ENCODE measurements around the gene TMEM154.

Gene TMEM154

DNA sequence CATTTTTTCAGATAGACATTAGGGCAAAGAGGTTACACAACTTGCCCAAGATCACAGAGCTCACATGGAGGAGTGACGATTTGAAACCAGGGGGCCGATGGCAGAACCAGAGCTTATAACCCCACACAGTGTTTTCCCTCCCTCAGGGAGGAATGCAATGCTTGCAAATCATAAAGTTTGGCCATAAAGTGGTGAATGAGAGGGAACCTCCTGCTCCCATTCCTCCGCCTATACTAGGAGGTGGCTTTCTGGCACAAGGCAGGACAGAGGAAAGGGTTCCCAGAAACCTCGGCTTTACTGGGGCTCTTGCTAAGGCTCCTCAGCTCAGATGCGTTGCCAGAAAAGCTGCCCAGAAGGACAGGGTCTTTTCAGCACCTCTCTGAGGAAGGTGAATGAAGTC is 19.3 kb downstream of the TMEM154 start:
- TF ChIP-seq SPI1 (IDR thresholded peaks at IDR 0.05; ENCODE audit: low read depth, low read length), result no peak
- TF ChIP-seq TAF1 (IDR thresholded peaks at IDR 0.05; ENCODE audit: low read depth, low read length), result no peak
- TF ChIP-seq PAX5 (IDR thresholded peaks at IDR 0.05; ENCODE audit: insufficient read depth, low read length, severe bottlenecking), result no peak
- TF ChIP-seq POU2F2 (IDR thresholded peaks at IDR 0.05; ENCODE audit: low read depth, low read length), result no peak
- no peak for TF ChIP-seq POLR2AphosphoS5 (IDR thresholded peaks at IDR 0.05; ENCODE audit: low read depth, low read length)
- no peak for TF ChIP-seq POLR2A (IDR thresholded peaks at IDR 0.05; ENCODE audit: low read depth, low read length)
- DNase-seq (ENCODE audit: insufficient read length, low spot score) (no peak), FAIRE-seq (no peak)

DNA sequence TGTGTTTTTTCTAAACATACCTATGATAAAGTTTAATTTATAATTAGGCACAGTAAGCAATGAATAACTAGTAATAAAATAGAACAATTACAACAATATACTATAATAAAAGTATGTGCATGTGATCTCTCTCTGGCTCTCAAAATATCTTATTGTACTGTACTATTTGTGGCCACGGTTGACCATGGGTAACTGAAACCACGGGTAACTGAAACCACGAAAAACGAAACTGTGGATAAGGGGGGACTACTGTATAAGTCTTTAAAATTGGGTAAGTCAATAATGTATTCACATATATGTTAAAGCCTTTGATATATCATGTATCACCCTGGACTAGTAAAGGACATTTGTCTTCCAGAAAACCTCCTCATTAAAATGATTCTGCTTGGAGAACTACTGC is 20.0 kb downstream of the TMEM154 start:
- FAIRE-seq (no peak), DNase-seq (ENCODE audit: insufficient read length, low spot score) (no peak)
- TF ChIP-seq POLR2A (IDR thresholded peaks at IDR 0.05; ENCODE audit: low read depth, low read length) (no peak), POLR2AphosphoS5 (IDR thresholded peaks at IDR 0.05; ENCODE audit: low read depth, low read length) (no peak), POU2F2 (IDR thresholded peaks at IDR 0.05; ENCODE audit: low read depth, low read length) (no peak), PAX5 (IDR thresholded peaks at IDR 0.05; ENCODE audit: insufficient read depth, low read length, severe bottlenecking) (no peak), SPI1 (IDR thresholded peaks at IDR 0.05; ENCODE audit: low read depth, low read length) (no peak), TAF1 (IDR thresholded peaks at IDR 0.05; ENCODE audit: low read depth, low read length) (no peak)

DNA sequence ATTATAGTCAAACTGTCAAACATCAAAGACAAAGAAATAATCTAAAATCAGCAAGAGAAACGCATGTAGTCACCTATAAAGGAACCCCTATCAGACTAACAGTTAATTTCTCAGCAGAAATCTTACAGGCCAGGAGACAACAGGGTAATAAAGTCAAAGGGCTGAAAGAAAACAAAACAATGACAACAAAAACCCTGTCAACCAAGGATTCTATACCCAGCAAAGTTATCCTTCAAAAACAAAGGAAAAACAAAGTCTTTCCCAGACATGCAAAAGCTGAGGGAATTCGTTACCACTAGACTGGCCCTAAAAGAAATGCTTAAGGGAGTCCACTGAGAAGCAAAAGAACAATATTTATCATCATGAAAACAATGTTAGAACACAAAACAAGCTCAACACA is 22.1 kb downstream of the TMEM154 start:
- peak; percentile 35 for FAIRE-seq
- TF ChIP-seq PAX5 (IDR thresholded peaks at IDR 0.05; ENCODE audit: insufficient read depth, low read length, severe bottlenecking) (no peak), POLR2AphosphoS5 (IDR thresholded peaks at IDR 0.05; ENCODE audit: low read depth, low read length) (no peak), SPI1 (IDR thresholded peaks at IDR 0.05; ENCODE audit: low read depth, low read length) (no peak), POU2F2 (IDR thresholded peaks at IDR 0.05; ENCODE audit: low read depth, low read length) (no peak), TAF1 (IDR thresholded peaks at IDR 0.05; ENCODE audit: low read depth, low read length) (no peak), POLR2A (IDR thresholded peaks at IDR 0.05; ENCODE audit: low read depth, low read length) (no peak)
- DNase-seq (ENCODE audit: insufficient read length, low spot score), result no peak

DNA sequence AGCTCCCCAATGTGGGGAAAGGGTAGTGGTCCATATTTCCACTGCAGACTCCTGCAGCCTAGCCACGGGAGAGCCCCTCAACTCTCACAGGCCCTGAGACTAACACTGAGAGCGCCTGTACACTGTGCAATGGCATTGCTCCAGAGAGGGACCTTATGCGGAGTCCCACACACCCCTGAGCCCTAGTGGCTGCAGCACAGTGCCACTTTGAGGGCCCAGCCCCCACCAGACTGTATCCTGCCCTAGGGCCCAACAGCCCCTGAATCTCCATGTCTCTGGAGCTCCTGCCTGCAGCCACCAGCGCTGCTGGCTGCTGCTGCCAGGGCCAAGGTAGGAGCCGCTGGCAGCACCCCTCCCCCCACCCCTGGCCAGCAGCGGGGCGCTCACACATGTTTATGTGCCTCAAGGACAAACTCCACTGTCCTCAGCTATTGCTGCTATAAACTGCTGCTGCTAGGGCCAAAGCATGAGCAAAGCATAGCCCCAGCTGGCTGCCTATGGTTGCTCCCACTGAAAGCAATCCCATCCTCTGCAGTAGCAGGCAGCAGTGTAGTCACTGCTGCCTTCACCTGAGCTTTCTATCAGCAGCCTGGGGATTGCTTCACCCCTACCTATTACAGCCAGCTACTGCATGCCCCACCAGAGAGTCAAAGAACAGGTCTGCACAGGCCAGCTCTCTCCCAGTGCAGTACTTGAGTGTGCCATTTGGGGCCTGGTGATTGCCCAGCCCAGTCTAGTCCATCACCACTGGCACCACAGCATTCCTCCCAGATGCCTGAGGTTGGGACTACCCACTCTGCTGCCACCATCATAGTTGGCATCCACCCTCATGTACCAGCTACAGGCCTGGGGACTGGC is 24.3 kb downstream of the TMEM154 start:
- DNase-seq (ENCODE audit: insufficient read length, low spot score), result no peak
- FAIRE-seq, result peak; percentile 9
- TF ChIP-seq POLR2A (IDR thresholded peaks at IDR 0.05; ENCODE audit: low read depth, low read length) (no peak), SPI1 (IDR thresholded peaks at IDR 0.05; ENCODE audit: low read depth, low read length) (no peak), TAF1 (IDR thresholded peaks at IDR 0.05; ENCODE audit: low read depth, low read length) (no peak), POLR2AphosphoS5 (IDR thresholded peaks at IDR 0.05; ENCODE audit: low read depth, low read length) (no peak), PAX5 (IDR thresholded peaks at IDR 0.05; ENCODE audit: insufficient read depth, low read length, severe bottlenecking) (no peak), POU2F2 (IDR thresholded peaks at IDR 0.05; ENCODE audit: low read depth, low read length) (no peak)

DNA sequence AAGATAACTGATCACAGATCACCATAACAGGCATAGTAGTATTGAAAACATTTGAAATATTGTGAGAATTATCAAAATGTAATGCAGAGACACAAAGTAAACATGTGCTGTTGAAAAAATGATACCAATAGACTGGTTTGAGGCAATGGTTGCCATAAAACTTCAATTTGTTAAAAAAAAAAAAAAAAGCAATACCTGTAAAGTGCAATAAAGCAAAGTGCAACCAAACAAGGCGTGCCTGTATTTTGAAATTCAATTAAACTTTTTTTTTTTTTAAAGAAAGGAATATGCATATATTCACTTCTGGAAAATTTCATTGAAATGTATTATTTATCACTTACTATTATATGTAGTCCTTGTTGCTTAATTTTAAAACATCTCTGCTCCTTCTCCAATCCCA is 27.7 kb downstream of the TMEM154 start:
- TF ChIP-seq POLR2AphosphoS5 (IDR thresholded peaks at IDR 0.05; ENCODE audit: low read depth, low read length), result no peak
- no peak for TF ChIP-seq TAF1 (IDR thresholded peaks at IDR 0.05; ENCODE audit: low read depth, low read length)
- no peak for TF ChIP-seq POLR2A (IDR thresholded peaks at IDR 0.05; ENCODE audit: low read depth, low read length)
- no peak for TF ChIP-seq SPI1 (IDR thresholded peaks at IDR 0.05; ENCODE audit: low read depth, low read length)
- TF ChIP-seq PAX5 (IDR thresholded peaks at IDR 0.05; ENCODE audit: insufficient read depth, low read length, severe bottlenecking), result no peak
- TF ChIP-seq POU2F2 (IDR thresholded peaks at IDR 0.05; ENCODE audit: low read depth, low read length), result no peak
- FAIRE-seq (no peak), DNase-seq (ENCODE audit: insufficient read length, low spot score) (no peak)

DNA sequence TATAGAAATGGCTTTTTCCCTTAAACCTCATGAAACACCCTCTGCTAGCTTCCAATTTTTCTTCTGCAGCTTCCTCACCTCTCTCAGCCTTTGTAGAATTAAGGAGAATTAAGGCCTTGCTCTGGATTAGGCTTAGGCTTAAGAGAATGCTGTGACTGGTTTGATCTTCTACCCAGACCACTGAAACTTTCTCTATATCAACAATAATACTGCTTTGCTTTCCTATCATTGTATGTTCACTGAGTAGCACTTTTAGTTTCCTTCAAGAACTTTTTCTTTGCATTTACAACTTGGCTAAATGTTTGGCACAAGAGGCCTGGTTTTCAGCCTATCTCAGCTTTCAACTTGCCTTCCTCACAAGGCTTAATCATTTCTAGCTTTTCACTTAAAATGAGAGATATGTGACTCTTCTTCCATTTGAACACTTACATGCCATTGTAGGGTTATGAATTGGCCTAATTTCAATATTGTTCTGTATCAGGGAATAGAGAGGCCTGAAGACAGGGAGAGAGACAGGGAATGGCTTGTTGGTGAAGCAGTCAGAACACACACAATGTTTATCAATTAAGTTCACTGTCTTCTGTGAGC is 28.2 kb downstream of the TMEM154 start:
- TF ChIP-seq POLR2AphosphoS5 (IDR thresholded peaks at IDR 0.05; ENCODE audit: low read depth, low read length) (no peak), POLR2A (IDR thresholded peaks at IDR 0.05; ENCODE audit: low read depth, low read length) (no peak), PAX5 (IDR thresholded peaks at IDR 0.05; ENCODE audit: insufficient read depth, low read length, severe bottlenecking) (no peak), POU2F2 (IDR thresholded peaks at IDR 0.05; ENCODE audit: low read depth, low read length) (no peak)
- DNase-seq (ENCODE audit: insufficient read length, low spot score) (no peak), FAIRE-seq (peak; percentile 66)

DNA sequence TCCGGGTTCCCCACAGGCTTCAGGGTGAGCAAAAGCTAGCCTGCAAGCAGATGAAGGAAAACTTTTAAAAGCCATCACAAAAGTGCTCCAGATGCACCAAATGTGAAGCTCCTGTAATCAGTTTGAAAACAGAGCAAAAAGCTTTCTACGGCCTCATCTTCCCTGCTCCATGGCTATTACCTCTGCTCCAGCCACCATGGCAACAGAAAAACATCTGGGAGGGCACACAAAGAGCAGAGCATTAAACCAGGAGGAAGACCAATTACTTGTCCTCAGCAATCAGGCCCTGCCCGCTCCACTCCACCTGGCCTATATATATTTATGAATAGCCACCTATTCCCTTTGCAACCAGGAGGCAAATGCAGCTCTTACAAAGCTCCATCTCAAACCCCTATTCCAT is 33.6 kb downstream of the TMEM154 start:
- no peak for TF ChIP-seq POLR2AphosphoS5 (IDR thresholded peaks at IDR 0.05; ENCODE audit: low read depth, low read length)
- TF ChIP-seq POU2F2 (IDR thresholded peaks at IDR 0.05; ENCODE audit: low read depth, low read length), result no peak
- TF ChIP-seq POLR2A (IDR thresholded peaks at IDR 0.05; ENCODE audit: low read depth, low read length), result no peak
- TF ChIP-seq PAX5 (IDR thresholded peaks at IDR 0.05; ENCODE audit: insufficient read depth, low read length, severe bottlenecking), result no peak
- no peak for TF ChIP-seq SPI1 (IDR thresholded peaks at IDR 0.05; ENCODE audit: low read depth, low read length)
- TF ChIP-seq TAF1 (IDR thresholded peaks at IDR 0.05; ENCODE audit: low read depth, low read length), result no peak
- DNase-seq (ENCODE audit: insufficient read length, low spot score), result no peak
- no peak for FAIRE-seq

DNA sequence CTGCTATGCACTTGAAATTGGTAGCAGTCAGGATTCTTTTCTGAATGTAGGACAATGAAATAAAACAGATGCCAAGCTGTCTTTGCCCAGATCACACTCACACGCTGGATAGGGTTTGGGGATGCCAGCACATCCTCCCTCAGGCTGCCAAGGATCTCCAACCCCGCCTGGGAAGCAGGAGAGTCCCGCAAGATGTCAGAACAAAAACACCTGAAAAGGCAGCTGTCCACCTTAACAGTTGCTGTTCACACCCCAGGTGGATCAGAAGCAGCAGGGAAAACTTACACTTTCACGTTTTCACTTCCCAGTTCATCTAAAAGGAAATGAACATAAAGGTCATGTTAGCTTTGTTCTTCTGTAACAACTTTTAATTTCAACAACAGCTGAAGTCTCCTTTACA is 35.7 kb downstream of the TMEM154 start:
- DNase-seq (ENCODE audit: insufficient read length, low spot score) (no peak), FAIRE-seq (no peak)
- TF ChIP-seq SPI1 (IDR thresholded peaks at IDR 0.05; ENCODE audit: low read depth, low read length) (peak; percentile 48; the same call in 1 of the 2 replicates), PAX5 (IDR thresholded peaks at IDR 0.05; ENCODE audit: insufficient read depth, low read length, severe bottlenecking) (no peak)

DNA sequence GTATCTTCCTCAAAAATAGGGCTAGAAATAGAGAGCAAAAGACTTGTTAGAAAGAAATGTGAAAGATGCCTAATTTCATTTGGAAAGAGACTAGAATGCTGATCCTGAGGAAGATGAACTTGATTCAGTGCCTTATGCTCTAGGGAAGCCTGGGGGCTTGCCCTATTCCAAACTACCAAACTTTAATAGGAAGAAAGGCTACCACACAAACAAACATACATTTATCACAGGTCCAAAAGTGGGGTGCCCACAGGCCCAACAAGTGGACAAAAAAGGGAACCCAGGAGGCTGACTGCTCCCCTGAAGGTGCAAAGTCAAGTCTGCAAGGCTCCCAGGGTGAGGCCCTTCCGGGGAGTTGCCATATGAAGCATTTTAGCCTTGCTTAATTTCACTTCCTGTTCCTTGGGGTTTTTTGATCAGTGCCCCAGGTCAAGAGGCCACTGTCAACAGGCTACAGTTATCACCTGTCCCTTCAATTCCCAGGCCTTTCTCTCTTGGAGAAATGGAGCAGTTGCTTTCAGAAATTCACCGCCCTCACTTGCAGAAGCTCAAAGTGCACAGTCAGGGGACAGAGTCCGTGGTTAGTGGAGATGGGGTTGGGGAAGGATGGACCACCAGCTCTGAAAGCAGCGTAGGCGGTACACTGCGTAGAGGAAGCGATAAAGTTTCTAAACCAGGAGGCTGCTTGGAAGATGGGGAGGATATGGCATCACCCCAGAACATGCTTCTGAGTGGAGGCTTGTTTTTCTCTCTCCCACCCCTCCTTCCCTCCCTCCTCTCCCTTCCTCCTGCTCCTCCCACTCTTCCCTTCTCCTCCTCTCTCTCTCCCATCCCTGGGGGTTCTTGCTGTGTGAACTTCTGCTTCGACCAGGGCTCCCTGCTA is 36.4 kb downstream of the TMEM154 start:
- DNase-seq (ENCODE audit: insufficient read length, low spot score), result peak; percentile 26
- peak; percentile 95 for FAIRE-seq
- TF ChIP-seq TAF1 (IDR thresholded peaks at IDR 0.05; ENCODE audit: low read depth, low read length) (no peak), POLR2A (IDR thresholded peaks at IDR 0.05; ENCODE audit: low read depth, low read length) (peak; percentile 68; the same call in 1 of the 2 replicates), SPI1 (IDR thresholded peaks at IDR 0.05; ENCODE audit: low read depth, low read length) (peak; percentile 96), POU2F2 (IDR thresholded peaks at IDR 0.05; ENCODE audit: low read depth, low read length) (0 out of 2 replicates have a peak, but pooled peaks have one; percentile 5), PAX5 (IDR thresholded peaks at IDR 0.05; ENCODE audit: insufficient read depth, low read length, severe bottlenecking) (no peak), POLR2AphosphoS5 (IDR thresholded peaks at IDR 0.05; ENCODE audit: low read depth, low read length) (no peak; the same call in 1 of the 2 replicates)
